ENCODE data around the gene TMEM190.

DNA sequence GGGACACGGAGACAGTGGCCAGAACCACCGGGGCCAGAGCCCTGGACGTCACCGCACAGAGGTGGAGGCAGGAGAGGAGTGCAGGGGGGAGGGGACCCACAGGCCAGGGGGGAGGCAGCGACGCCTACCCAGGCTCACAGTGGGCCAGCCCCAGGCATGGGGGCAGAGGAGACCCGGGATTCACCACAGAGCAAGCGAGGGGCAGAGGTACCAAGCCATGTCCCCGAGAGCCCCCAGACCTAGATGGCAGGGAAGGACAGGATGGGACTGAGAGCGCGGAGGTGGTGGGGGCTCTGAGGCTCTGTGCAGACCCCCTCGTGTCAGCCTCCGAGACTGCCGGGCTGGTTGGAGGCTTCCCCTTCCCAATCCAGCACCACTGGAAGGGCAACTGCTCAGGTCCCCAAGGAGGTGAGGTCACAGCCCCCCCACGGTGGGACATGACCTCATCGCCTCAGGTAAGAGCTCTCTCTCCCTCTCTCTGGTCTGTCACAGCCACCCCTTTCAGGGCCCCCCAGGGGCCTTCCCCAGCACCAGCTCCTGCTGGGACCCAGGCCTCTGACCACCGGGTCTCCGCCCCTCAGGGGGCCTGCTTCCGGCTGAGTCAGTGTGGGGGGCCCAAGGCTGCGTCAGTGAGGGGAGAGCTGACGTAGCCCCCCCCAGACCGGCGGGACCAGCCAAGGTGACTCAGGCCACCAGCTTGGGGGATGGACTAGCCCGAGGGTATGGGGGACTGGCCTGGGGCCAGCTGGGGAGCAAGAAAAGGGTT, 4.1 kb upstream of the TMEM190 start:
- no peak for TF ChIP-seq CTCF (IDR thresholded peaks at IDR 0.05)
- no peak for TF ChIP-seq EP300 (IDR thresholded peaks at IDR 0.05)

Measured in tibial nerve (tissue), 4 donors.